Panc1 (cell line): Measurements from ENCODE around the gene CCR8.

ENCODE experiments used
- CTCF ChIP-seq: fragments of 450-650 bp; IDR thresholded peaks from 2 replicates; pipeline ENCODE4 v1.5.1; 2017; ENCODE audit warnings: mild to moderate bottlenecking
- REST ChIP-seq, 2 experiments: IDR thresholded peaks; 2 replicates each; pipeline ENCODE4 v1.6.1; 2011 to 2012; ENCODE audit warnings: low read depth in 2 of 2, control low read depth in 1 of 2, low read length in 1 of 2, mild to moderate bottlenecking in 1 of 2, moderate library complexity in 1 of 2; ENCODE audit not compliant: insufficient read depth in 1 of 2

- TF ChIP-seq CTCF (no peak), REST (IDR thresholded peaks at IDR 0.05; ENCODE audit: insufficient read depth in 1 of 2, low read depth in 2 of 2, low read length in 1 of 2) (no peak)
Observed at GRCh38 chr3:39281533-39281932, 48.0 kb upstream of the CCR8 start.
